MCF 10A (cell line): ENCODE measurements around the gene EIF1AD. TPM values are rescaled to one million over a fixed set of nuclear protein-coding genes. Genes with fewer than 3 reads are reported as not detected.
"Not testable (repeated sequence)": the region's sequence is repeated elsewhere in the genome, so short reads cannot be mapped to it uniquely, and the experiment has no call there.

Source experiments
- BruUV-seq: library from RNA; stranded (reverse); fragments of 400-500 nt; replicated peaks from 2 replicates; lab custom pipeline; 2021; lab: Mats Ljungman, UMichigan
- CTCF ChIA-PET: fragments of 300-600 bp; sonication (Branson Sonifier 250); formaldehyde crosslinking; extraction: SDS; loops from one replicate; lab custom pipeline; 2021; ENCODE audit warnings: antibody characterized with exemption, inconsistent platforms; lab: Yijun Ruan, JAX
- POLR2A ChIA-PET: fragments of 300-600, 350-650 bp; sonication (Branson Sonifier 250); formaldehyde crosslinking; extraction: SDS; loops from one replicate; lab custom pipeline; 2020; ENCODE audit warnings: antibody characterized with exemption, inconsistent platforms; lab: Yijun Ruan, JAX
- DNase-seq: peaks from one replicate; pipeline ENCODE4 v3.0.0-alpha.2; 2018; ENCODE audit not compliant: unreplicated experiment
- H3K27ac Mint-ChIP-seq: one replicate; pipeline ENCODE4 v1.8.0; 2022; ENCODE audit warnings: mild to moderate bottlenecking, low read depth, mixed read lengths; ENCODE audit not compliant: unreplicated experiment
- H3K27me3 Mint-ChIP-seq: one replicate; pipeline ENCODE4 v1.8.0; 2022; ENCODE audit warnings: mixed read lengths; ENCODE audit not compliant: insufficient read depth, unreplicated experiment
- H3K36me3 Mint-ChIP-seq: one replicate; pipeline ENCODE4 v1.8.0; 2022; ENCODE audit warnings: mild to moderate bottlenecking, moderate library complexity, mixed read lengths; ENCODE audit not compliant: insufficient read depth, unreplicated experiment
- H3K4me1 Mint-ChIP-seq: one replicate; pipeline ENCODE4 v1.8.0; 2022; ENCODE audit warnings: mixed read lengths; ENCODE audit not compliant: insufficient read depth, unreplicated experiment
- H3K4me3 Mint-ChIP-seq: one replicate; pipeline ENCODE4 v1.8.0; 2022; ENCODE audit warnings: mild to moderate bottlenecking, moderate library complexity, mixed read lengths; ENCODE audit not compliant: unreplicated experiment
- H3K9me3 Mint-ChIP-seq: one replicate; pipeline ENCODE4 v1.8.0; 2022; ENCODE audit warnings: mixed read lengths; ENCODE audit not compliant: unreplicated experiment
- CTCF ChIP-seq: fragments of 200-600 bp; IDR thresholded peaks from one replicate; pipeline ENCODE4 v1.8.0; 2022; ENCODE audit warnings: antibody characterized with exemption, mild to moderate bottlenecking; ENCODE audit not compliant: unreplicated experiment
- intact Hi-C: fragments of 100-400 bp; cut with micrococcal nuclease; formaldehyde crosslinking; loops from 2 replicates; pipeline ENCODE4 v1.14.1; 2022
- total RNA-seq: library from RNA; stranded (reverse); gene quantifications from 2 replicates; pipeline ENCODE4 v1.2.3, GENCODE V29; 2022

EIF1AD gene
- total RNA-seq, 1 experiment from 2014 or later: 21.7 TPM

GRCh38 chr11:65953471-65953870 is 48.5 kb downstream of the EIF1AD start:
- CTCF ChIA-PET: no interaction called here
- no peak for TF ChIP-seq CTCF
- no peak for DNase-seq
- no peaks in the 10 kb centered on the region for H3K36me3 Mint-ChIP-seq
- H3K9me3 Mint-ChIP-seq: no peaks in the 10 kb centered on the region
- peaks cover 3% of the 10 kb centered on the region for H3K27me3 Mint-ChIP-seq
- POLR2A ChIA-PET: no interaction called here
- H3K4me3 Mint-ChIP-seq: no peak overlapping the region
- no TSS peak for BruUV-seq
- H3K4me1 Mint-ChIP-seq: no peaks in the 10 kb centered on the region
- H3K27ac Mint-ChIP-seq: no peak overlapping the region
- intact Hi-C loops: no loop called here

GRCh38 chr11:65952052-65952521 is 49.9 kb downstream of the EIF1AD start:
- H3K27ac Mint-ChIP-seq: no peak overlapping the region
- CTCF ChIA-PET: no interaction called here

GRCh38 chr11:65951641-65952040 is 50.3 kb downstream of the EIF1AD start:
- H3K27ac Mint-ChIP-seq, H3K4me3 Mint-ChIP-seq, CTCF ChIA-PET, H3K4me1 Mint-ChIP-seq, intact Hi-C loops, H3K9me3 Mint-ChIP-seq, H3K36me3 Mint-ChIP-seq, BruUV-seq, DNase-seq: not testable (repeated sequence)
- POLR2A ChIA-PET: interaction anchor here (0.6 to 1.4 kb wide), 4 partner anchors 9 to 92 kb away, joined by 3 to 6 read pairs (median 3); partner anchors contain the start of gene SART1
- peaks cover 10% of the 10 kb centered on the region for H3K27me3 Mint-ChIP-seq

More at GRCh38 chr11:65952052-65952521, 49.9 kb downstream of the EIF1AD start:
- TF ChIP-seq CTCF: no peak
- Mint-ChIP-seq H3K4me1 (no peaks in the 10 kb centered on the region), H3K27me3 (peaks cover 10% of the 10 kb centered on the region), H3K36me3 (no peaks in the 10 kb centered on the region), H3K4me3 (no peak overlapping the region), H3K9me3 (no peaks in the 10 kb centered on the region)
- intact Hi-C loops: no loop called here
- no peak for DNase-seq
- POLR2A ChIA-PET: interaction anchor here (0.6 to 1.4 kb wide), 6 partner anchors 9 to 70 kb away, joined by 3 to 6 read pairs (median 3); partner anchors contain the start of genes CCDC85B and SART1
- BruUV-seq: no TSS peak

GRCh38 chr11:65950711-65951110 is 51.2 kb downstream of the EIF1AD start:
- H3K4me3 Mint-ChIP-seq, H3K9me3 Mint-ChIP-seq, DNase-seq, intact Hi-C loops, H3K27ac Mint-ChIP-seq, BruUV-seq, H3K4me1 Mint-ChIP-seq, CTCF ChIA-PET, H3K36me3 Mint-ChIP-seq: not testable (repeated sequence)
- H3K27me3 Mint-ChIP-seq: peaks cover 10% of the 10 kb centered on the region
- POLR2A ChIA-PET: interaction anchor here (0.6 kb wide), 1 partner anchor 62 kb away, joined by 3 read pairs; the partner anchor contains the start of gene FIBP

- CTCF ChIA-PET: interaction anchor here (1.1 kb wide), 1 partner anchor 63 kb away, joined by 3 read pairs; no protein-coding TSS in a partner anchor
Observed at GRCh38 chr11:65947603-65948125, 54.3 kb downstream of the EIF1AD start.

More at GRCh38 chr11:65947603-65948125, 54.3 kb downstream of the EIF1AD start:
- intact Hi-C loops: no loop called here
- no peak for DNase-seq
- no peak for TF ChIP-seq CTCF
- Mint-ChIP-seq H3K4me1 (no peaks in the 10 kb centered on the region), H3K36me3 (no peaks in the 10 kb centered on the region), H3K27ac (no peak overlapping the region), H3K9me3 (no peaks in the 10 kb centered on the region), H3K27me3 (peaks cover 10% of the 10 kb centered on the region), H3K4me3 (no peak overlapping the region)
- POLR2A ChIA-PET: interaction anchor here (1.6 kb wide), 1 partner anchor 58 kb away, joined by 4 read pairs; the partner anchor contains the start of gene CCDC85B
- BruUV-seq: no TSS peak
